Mesendoderm (in vitro differentiated cells): ENCODE data around the gene ZNF30.
"Not testable (repeated sequence)": the region's sequence is repeated elsewhere in the genome, so short reads cannot be mapped to it uniquely, and the experiment has no call there.

Source experiments
- DNase-seq: peaks from one replicate; pipeline ENCODE4 v3.0.0; 2013
- H2AK5ac ChIP-seq: 2 replicates; pipeline ENCODE4 v1.6.1; 2013; ENCODE audit warnings: low read length, inconsistent platforms
- H2BK120ac ChIP-seq: 2 replicates; pipeline ENCODE4 v1.6.1; 2013; ENCODE audit warnings: low read depth, mild to moderate bottlenecking, low read length, moderate library complexity, mixed read lengths
- H2BK15ac ChIP-seq: replicated peaks from 2 replicates; pipeline ENCODE4 v1.6.1; 2013; ENCODE audit warnings: low read depth, mild to moderate bottlenecking, moderate library complexity
- H2BK5ac ChIP-seq: 2 replicates; pipeline ENCODE4 v1.6.1; 2013; ENCODE audit warnings: low read length, inconsistent platforms
- H3K18ac ChIP-seq: 2 replicates; pipeline ENCODE4 v1.6.1; 2013; ENCODE audit warnings: mild to moderate bottlenecking, low read length, mixed read lengths
- H3K23ac ChIP-seq: one replicate; pipeline ENCODE4 v1.6.1; 2013; ENCODE audit warnings: low read length
- H3K27ac ChIP-seq: 2 replicates; pipeline ENCODE4 v1.5.1; 2013; ENCODE audit warnings: low read depth, mild to moderate bottlenecking, inconsistent platforms, low read length, moderate library complexity
- H3K27me3 ChIP-seq: 2 replicates; pipeline ENCODE4 v1.6.1; 2013; ENCODE audit warnings: low read length, control low read depth, mild to moderate bottlenecking, inconsistent platforms; ENCODE audit not compliant: insufficient read depth, poor library complexity
- H3K36me3 ChIP-seq: 2 replicates; pipeline ENCODE4 v1.6.1; 2013; ENCODE audit warnings: low read length, inconsistent platforms; ENCODE audit not compliant: control insufficient read depth, insufficient read depth
- H3K4ac ChIP-seq: one replicate; pipeline ENCODE4 v1.6.1; 2013; ENCODE audit warnings: low read depth, mild to moderate bottlenecking, low read length, moderate library complexity
- H3K4me1 ChIP-seq: 2 replicates; pipeline ENCODE4 v1.6.1; 2013; ENCODE audit warnings: low read depth, low read length, inconsistent platforms; ENCODE audit not compliant: control insufficient read depth
- H3K4me2 ChIP-seq: 2 replicates; pipeline ENCODE4 v1.6.1; 2013; ENCODE audit warnings: low read length
- H3K4me3 ChIP-seq: 2 replicates; pipeline ENCODE4 v1.5.1; 2013; ENCODE audit warnings: mild to moderate bottlenecking, low read length
- H3K56ac ChIP-seq: one replicate; pipeline ENCODE4 v1.6.1; 2013; ENCODE audit warnings: low read length
- H3K79me1 ChIP-seq: 2 replicates; pipeline ENCODE4 v1.6.1; 2013; ENCODE audit warnings: low read length, inconsistent platforms
- H3K79me2 ChIP-seq: 2 replicates; pipeline ENCODE4 v1.6.1; 2013; ENCODE audit warnings: mild to moderate bottlenecking, low read length; ENCODE audit not compliant: control insufficient read depth, insufficient read depth
- H3K9ac ChIP-seq: 2 replicates; pipeline ENCODE4 v1.6.1; 2013; ENCODE audit warnings: low read length, inconsistent platforms
- H4K5ac ChIP-seq: one replicate; pipeline ENCODE4 v1.6.1; 2013; ENCODE audit warnings: low read length
- H4K8ac ChIP-seq: one replicate; pipeline ENCODE4 v1.6.1; 2013; ENCODE audit warnings: low read depth, mild to moderate bottlenecking, control low read depth, low read length, moderate library complexity
- WGBS: extraction: QIAGEN DNeasy Blood & Tissue Kit; methylation state at CpG from one replicate; pipeline ENCODE4 v1.1.7; 2013; ENCODE audit warnings: low lambda C conversion rate, missing lambda C conversion rate; ENCODE audit not compliant: insufficient coverage; ENCODE audit errors: extremely low coverage; 5-methylcytosine and 5-hydroxymethylcytosine counted together

The ZNF30 gene

GRCh38 chr19:34904664-34905527, 21.8 kb upstream of the ZNF30 start:
- Histone ChIP-seq H3K4me2 (peak overlapping the region; percentile 58), H3K79me1 (no peaks in the 10 kb centered on the region), H2BK5ac (no peak overlapping the region), H3K4me1 (no peaks in the 10 kb centered on the region), H3K27me3 (peaks cover 9% of the 10 kb centered on the region), H2AK5ac (no peak overlapping the region), H3K18ac (no peak overlapping the region), H3K56ac (peak overlapping the region; percentile 67), H2BK15ac (no peak overlapping the region), H3K23ac (peak overlapping the region; percentile 89), H3K4ac (no peak overlapping the region), H3K27ac (no peak overlapping the region), H3K4me3 (peak overlapping the region; percentile 10), H3K9ac (peak overlapping the region; percentile 54), H3K36me3 (no peaks in the 10 kb centered on the region), H4K8ac (no peak overlapping the region), H3K79me2 (no peaks in the 10 kb centered on the region), H2BK120ac (no peak overlapping the region), H4K5ac (no peak overlapping the region)
- WGBS = no CpG with 5 or more reads among the region's 59 CpGs
- DNase-seq = peak; percentile 31

GRCh38 chr19:34910770-34911169, 15.9 kb upstream of the ZNF30 start:
- H3K4me2 ChIP-seq = no peak overlapping the region
- H3K4me3 ChIP-seq = no peak overlapping the region
- no peak overlapping the region for H3K56ac ChIP-seq
- H3K36me3 ChIP-seq = no peaks in the 10 kb centered on the region
- DNase-seq = no peak
- no peak overlapping the region for H3K27ac ChIP-seq
- no peak overlapping the region for H2BK120ac ChIP-seq
- H3K79me1 ChIP-seq = no peaks in the 10 kb centered on the region
- H2AK5ac ChIP-seq = no peak overlapping the region
- no CpG with 5 or more reads among the region's 3 CpGs for WGBS
- no peaks in the 10 kb centered on the region for H3K4me1 ChIP-seq
- H2BK15ac ChIP-seq = no peak overlapping the region
- H3K9ac ChIP-seq = no peak overlapping the region
- H3K79me2 ChIP-seq = no peaks in the 10 kb centered on the region
- H2BK5ac ChIP-seq = no peak overlapping the region
- no peak overlapping the region for H3K23ac ChIP-seq
- H3K27me3 ChIP-seq = peaks cover 6% of the 10 kb centered on the region
- H3K18ac ChIP-seq = no peak overlapping the region
- no peak overlapping the region for H4K5ac ChIP-seq
- H3K4ac ChIP-seq = no peak overlapping the region
- H4K8ac ChIP-seq = no peak overlapping the region

- not testable (repeated sequence) for H3K36me3 ChIP-seq, H3K79me1 ChIP-seq, H2BK5ac ChIP-seq, H3K18ac ChIP-seq, H3K4me1 ChIP-seq, H2BK15ac ChIP-seq, H4K8ac ChIP-seq, H3K9ac ChIP-seq, H3K56ac ChIP-seq, DNase-seq, H3K27me3 ChIP-seq, H3K23ac ChIP-seq, H4K5ac ChIP-seq, H2AK5ac ChIP-seq, H2BK120ac ChIP-seq, H3K27ac ChIP-seq, H3K79me2 ChIP-seq, H3K4me3 ChIP-seq, H3K4ac ChIP-seq, H3K4me2 ChIP-seq
- WGBS = no CpG with 5 or more reads among the region's 3 CpGs
These were observed 9.6 kb upstream of the ZNF30 start for GRCh38 chr19:34917144-34917543.

GRCh38 chr19:34918190-34918589, 8.5 kb upstream of the ZNF30 start:
- H3K79me1 ChIP-seq = no peaks in the 10 kb centered on the region
- no peaks in the 10 kb centered on the region for H3K36me3 ChIP-seq
- H2BK15ac ChIP-seq = no peak overlapping the region
- DNase-seq = no peak
- no peak overlapping the region for H3K18ac ChIP-seq
- no peaks in the 10 kb centered on the region for H3K27me3 ChIP-seq
- WGBS = no CpG with 5 or more reads among the region's 2 CpGs
- no peaks in the 10 kb centered on the region for H3K4me1 ChIP-seq
- no peak overlapping the region for H2AK5ac ChIP-seq
- H3K4me2 ChIP-seq = no peak overlapping the region
- no peak overlapping the region for H3K4me3 ChIP-seq
- no peak overlapping the region for H3K27ac ChIP-seq
- no peaks in the 10 kb centered on the region for H3K79me2 ChIP-seq
- H3K9ac ChIP-seq = no peak overlapping the region
- H4K8ac ChIP-seq = no peak overlapping the region
- H4K5ac ChIP-seq = no peak overlapping the region
- H2BK120ac ChIP-seq = no peak overlapping the region
- H3K23ac ChIP-seq = no peak overlapping the region
- H2BK5ac ChIP-seq = no peak overlapping the region
- H3K56ac ChIP-seq = no peak overlapping the region
- H3K4ac ChIP-seq = no peak overlapping the region

- H3K4me3 ChIP-seq, H3K79me2 ChIP-seq, H2BK15ac ChIP-seq, H3K36me3 ChIP-seq, H3K23ac ChIP-seq, H3K18ac ChIP-seq, H3K79me1 ChIP-seq, H3K4ac ChIP-seq, H3K27ac ChIP-seq, H4K8ac ChIP-seq, H2AK5ac ChIP-seq, H2BK120ac ChIP-seq, H3K27me3 ChIP-seq, H3K4me1 ChIP-seq, H3K9ac ChIP-seq, H2BK5ac ChIP-seq, H3K56ac ChIP-seq, H4K5ac ChIP-seq, H3K4me2 ChIP-seq: not testable (repeated sequence)
- DNase-seq = peak; percentile 6
- no CpG with 5 or more reads among the region's 8 CpGs for WGBS
These were observed 6.5 kb upstream of the ZNF30 start for GRCh38 chr19:34920090-34920786.
